H1 (cell line): ENCODE measurements around the gene SERPINB1. TPM values are rescaled to one million over a fixed set of nuclear protein-coding genes. Genes with fewer than 3 reads are reported as not detected.

ENCODE experiments used
- CHD1 ChIP-seq: IDR thresholded peaks from 2 replicates; pipeline ENCODE4 v1.6.1; 2012; ENCODE audit warnings: low read depth, low read length, improper control_type of control experiment
- POU5F1 ChIP-seq: IDR thresholded peaks from 2 replicates; pipeline ENCODE4 v1.6.1; 2011; ENCODE audit warnings: low read depth, mild to moderate bottlenecking, low read length, moderate library complexity
- SIRT6 ChIP-seq: IDR thresholded peaks from one replicate; pipeline ENCODE4 v1.7.1; 2012; ENCODE audit warnings: low read length, inconsistent platforms
- TBP ChIP-seq: IDR thresholded peaks from 2 replicates; pipeline ENCODE4 v1.6.1; 2011; ENCODE audit warnings: low read depth, low read length, improper control_type of control experiment
- polyA plus RNA-seq, 7 experiments: library from polyadenylated mRNA; depleted of rRNA in 3 of 7; stranded (reverse) in 5 of 7; unstranded in 2 of 7; fragments of >200 nt in 5 of 7; fragments of 200-250 nt in 2 of 7; gene quantifications; 1 replicate in 5 of 7; 2 replicates in 1 of 7; 4 replicates in 1 of 7; pipeline versions ENCODE4 v1.2.1 to v1.2.3, GENCODE V29; 2011 to 2013; ENCODE audit warnings: missing spikeins in 2 of 7, mixed read lengths in 2 of 7
- total RNA-seq: library from RNA; stranded (reverse); fragmentation: NEBNext Ultra II Directional; extraction: Animal tissue kit (Norgen Biotek cat#: 25700); gene quantifications from 2 replicates; pipeline ENCODE4 v1.2.1, GENCODE V29; 2021

Gene SERPINB1
- total and polyA plus RNA-seq, 2 of the 8 experiments (the other 6 are each of a cell fraction or from before 2014, with no cell fraction given): 8.1 to 17.3 TPM

DNA sequence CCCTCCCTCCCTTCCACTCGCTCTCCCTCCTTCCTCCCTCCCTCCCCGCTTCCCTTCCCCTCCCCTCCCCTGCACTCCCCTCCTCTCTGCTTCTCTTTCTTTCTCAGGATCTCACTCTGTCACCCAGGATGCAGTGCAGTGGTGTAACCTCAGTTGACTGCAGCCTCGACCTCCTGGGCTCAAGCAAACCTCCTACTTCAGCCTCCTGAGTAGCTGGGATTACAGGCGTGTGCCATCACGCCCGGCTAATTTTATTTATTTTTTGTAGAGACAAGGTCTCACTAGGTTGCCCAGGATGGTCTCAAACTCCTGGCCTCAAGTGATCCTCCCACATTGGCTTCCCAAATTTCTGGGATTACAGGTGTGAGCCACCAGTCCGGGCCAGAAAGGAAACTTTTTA lies 23.6 kb upstream of the SERPINB1 start (continued):
- TF ChIP-seq TBP (no peak), CHD1 (no peak), SIRT6 (no peak), POU5F1 (no peak)
